Gastroesophageal sphincter (tissue), 3 donors: ENCODE results near the gene NT5DC1.

Experiments used
- CTCF ChIP-seq, 4 experiments: fragments of 200-600 bp in 2 of 4; fragments of 450-650 bp in 2 of 4; sonication (generic) in 1 of 4; IDR thresholded peaks; one replicate each; pipeline ENCODE4 v1.5.1; 2017 to 2019; ENCODE audit warnings: antibody characterized with exemption in 4 of 4, mild to moderate bottlenecking in 2 of 4, moderate library complexity in 2 of 4
- POLR2A ChIP-seq, 2 donors: fragments of 450-650 bp; IDR thresholded peaks; one replicate each; pipeline ENCODE4 v1.6.1; 2017; ENCODE audit warnings: antibody characterized with exemption in 2 of 2, mild to moderate bottlenecking in 2 of 2, moderate library complexity in 1 of 2
- POLR2AphosphoS5 ChIP-seq: sonication (generic); formaldehyde crosslinking; IDR thresholded peaks from one replicate; pipeline ENCODE4 v1.6.1; 2017; ENCODE audit warnings: antibody characterized with exemption

DNA sequence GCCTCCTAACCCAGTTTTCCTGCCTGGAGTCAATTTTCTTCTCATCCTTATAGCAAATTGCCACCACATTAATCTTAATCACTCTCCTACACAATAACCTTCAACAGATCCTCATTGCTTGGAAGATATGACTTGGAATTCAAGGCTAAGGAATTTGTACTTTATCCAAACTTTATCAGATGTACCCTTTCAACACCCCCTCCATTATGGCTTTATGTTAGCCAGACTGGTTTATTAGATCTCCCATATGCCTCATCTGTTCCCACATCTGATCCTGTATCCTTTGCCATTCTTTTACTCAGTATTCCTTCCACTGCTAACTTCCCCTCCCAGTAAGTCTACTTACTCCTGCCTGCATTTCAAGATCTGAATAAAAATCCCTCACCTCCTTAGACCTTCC, 36.0 kb upstream of the NT5DC1 start:
- TF ChIP-seq CTCF (IDR thresholded peaks at IDR 0.05) (no peak), POLR2A (IDR thresholded peaks at IDR 0.05) (no peak), POLR2AphosphoS5 (no peak)
